ENCODE results near the gene FNDC3B. TPM values are rescaled to one million over a fixed set of nuclear protein-coding genes. Genes with fewer than 3 reads are reported as not detected.

Gene FNDC3B
- total RNA-seq, 1 donor from 2014 or later: 71.3 TPM

- DNase-seq (ENCODE audit: low read depth): no peak
- TF ChIP-seq CTCF (IDR thresholded peaks at IDR 0.05; ENCODE audit: insufficient read depth, low read length, poor library complexity, severe bottlenecking): no peak
- H3K36me3 ChIP-seq (ENCODE audit: control insufficient read depth, insufficient read depth, low read length): no peaks in the 10 kb centered on the region
These were observed 149.8 kb downstream of the FNDC3B start for GRCh38 chr3:172189213-172189612.

GRCh38 chr3:172189987-172190603, 150.7 kb downstream of the FNDC3B start:
- no peak for DNase-seq (ENCODE audit: low read depth)
- Histone ChIP-seq H3K36me3 (ENCODE audit: control insufficient read depth, insufficient read depth, low read length) (no peaks in the 10 kb centered on the region), H3K4me3 (ENCODE audit: low read depth, low read length) (no peak overlapping the region), H3K27me3 (ENCODE audit: control insufficient read depth, insufficient read depth, low read length) (no peaks in the 10 kb centered on the region)
- no peak for TF ChIP-seq CTCF (IDR thresholded peaks at IDR 0.05; ENCODE audit: insufficient read depth, low read length, poor library complexity, severe bottlenecking)

More at GRCh38 chr3:172189213-172189612, 149.8 kb downstream of the FNDC3B start:
- Histone ChIP-seq H3K27me3 (ENCODE audit: control insufficient read depth, insufficient read depth, low read length) (no peaks in the 10 kb centered on the region), H3K4me3 (ENCODE audit: low read depth, low read length) (no peak overlapping the region)

GRCh38 chr3:172190980-172191379, 151.6 kb downstream of the FNDC3B start:
- no peaks in the 10 kb centered on the region for H3K27me3 ChIP-seq (ENCODE audit: control insufficient read depth, insufficient read depth, low read length)
- no peaks in the 10 kb centered on the region for H3K36me3 ChIP-seq (ENCODE audit: control insufficient read depth, insufficient read depth, low read length)
- no peak for DNase-seq (ENCODE audit: low read depth)
- H3K4me3 ChIP-seq (ENCODE audit: low read depth, low read length): no peak overlapping the region
- no peak for TF ChIP-seq CTCF (IDR thresholded peaks at IDR 0.05; ENCODE audit: insufficient read depth, low read length, poor library complexity, severe bottlenecking)

- Histone ChIP-seq H3K36me3 (ENCODE audit: control insufficient read depth, insufficient read depth, low read length) (no peaks in the 10 kb centered on the region), H3K4me3 (ENCODE audit: low read depth, low read length) (no peak overlapping the region), H3K27me3 (ENCODE audit: control insufficient read depth, insufficient read depth, low read length) (no peaks in the 10 kb centered on the region)
- no peak for DNase-seq (ENCODE audit: low read depth)
- TF ChIP-seq CTCF (IDR thresholded peaks at IDR 0.05; ENCODE audit: insufficient read depth, low read length, poor library complexity, severe bottlenecking): no peak
These were observed 152.3 kb downstream of the FNDC3B start for GRCh38 chr3:172191629-172192028.

- Histone ChIP-seq H3K4me3 (ENCODE audit: low read depth, low read length) (no peak overlapping the region), H3K36me3 (ENCODE audit: control insufficient read depth, insufficient read depth, low read length) (no peaks in the 10 kb centered on the region), H3K27me3 (ENCODE audit: control insufficient read depth, insufficient read depth, low read length) (no peaks in the 10 kb centered on the region)
- TF ChIP-seq CTCF (IDR thresholded peaks at IDR 0.05; ENCODE audit: insufficient read depth, low read length, poor library complexity, severe bottlenecking): no peak
- no peak for DNase-seq (ENCODE audit: low read depth)
These were observed 153.5 kb downstream of the FNDC3B start for GRCh38 chr3:172192830-172193415.

GRCh38 chr3:172193436-172193835, 154.1 kb downstream of the FNDC3B start:
- no peak overlapping the region for H3K4me3 ChIP-seq (ENCODE audit: low read depth, low read length)
- no peaks in the 10 kb centered on the region for H3K36me3 ChIP-seq (ENCODE audit: control insufficient read depth, insufficient read depth, low read length)
- DNase-seq (ENCODE audit: low read depth): no peak
- no peaks in the 10 kb centered on the region for H3K27me3 ChIP-seq (ENCODE audit: control insufficient read depth, insufficient read depth, low read length)
- no peak for TF ChIP-seq CTCF (IDR thresholded peaks at IDR 0.05; ENCODE audit: insufficient read depth, low read length, poor library complexity, severe bottlenecking)

All from kidney epithelial cell (primary cell).